NT2/D1 (cell line): ENCODE measurements around the gene LAMC1.

Experiments used
- DNase-seq: peaks from one replicate; pipeline ENCODE4 v3.0.0-alpha.2; 2011; ENCODE audit warnings: low read depth, low spot score
- H3K27me3 ChIP-seq: 2 replicates; pipeline ENCODE4 v1.6.0; 2011; ENCODE audit warnings: mild to moderate bottlenecking; ENCODE audit not compliant: insufficient read length, insufficient read depth
- H3K36me3 ChIP-seq: 2 replicates; pipeline ENCODE4 v1.6.1; 2011; ENCODE audit warnings: mild to moderate bottlenecking, low read length, mixed read lengths; ENCODE audit not compliant: insufficient read depth, insufficient read length
- H3K4me1 ChIP-seq: 2 replicates; pipeline ENCODE4 v1.5.1; 2011; ENCODE audit not compliant: insufficient read depth, insufficient read length
- H3K4me3 ChIP-seq: 2 replicates; pipeline ENCODE4 v1.5.1; 2011; ENCODE audit warnings: low read depth; ENCODE audit not compliant: insufficient read length
- H3K9ac ChIP-seq: 2 replicates; pipeline ENCODE4 v1.6.0; 2011; ENCODE audit warnings: low read depth; ENCODE audit not compliant: insufficient read length
- H3K9me3 ChIP-seq: 2 replicates; pipeline ENCODE4 v1.5.1; 2011; ENCODE audit warnings: mild to moderate bottlenecking, low read length; ENCODE audit not compliant: insufficient read depth
- SUZ12 ChIP-seq: IDR thresholded peaks from 2 replicates; pipeline ENCODE4 v1.6.1; 2011; ENCODE audit not compliant: insufficient read length, insufficient read depth; ENCODE audit errors: extremely low read depth
- YY1 ChIP-seq: IDR thresholded peaks from 2 replicates; pipeline ENCODE4 v1.6.1; 2011; ENCODE audit not compliant: insufficient read length, insufficient read depth
- ZNF274 ChIP-seq: IDR thresholded peaks from 2 replicates; pipeline ENCODE4 v1.6.1; 2011; ENCODE audit warnings: mild to moderate bottlenecking, low read depth, low read length

The LAMC1 gene

DNA sequence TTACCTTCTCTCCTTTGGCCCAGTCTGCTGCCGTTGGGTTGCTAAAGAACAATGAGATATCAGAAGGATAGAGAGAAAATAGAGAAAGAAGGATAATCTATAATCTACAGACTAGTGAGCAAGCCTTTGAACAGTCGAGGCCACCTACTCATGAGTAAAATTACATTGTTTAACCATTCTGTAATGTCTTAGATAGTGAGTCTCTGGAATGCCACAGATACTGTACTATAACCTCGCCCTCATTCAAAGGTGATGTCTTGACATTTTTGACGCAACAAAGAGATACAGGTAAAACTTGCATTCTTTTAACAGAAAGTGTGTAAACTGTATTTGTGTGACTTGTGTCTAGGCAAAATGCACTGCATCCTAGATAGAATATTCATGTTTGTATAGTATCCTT, 77.9 kb downstream of the LAMC1 start:
- no peaks in the 10 kb centered on the region for H3K9me3 ChIP-seq
- no peak for DNase-seq
- H3K9ac ChIP-seq = no peak overlapping the region
- H3K36me3 ChIP-seq = peaks cover 45% of the 10 kb centered on the region
- no peak overlapping the region for H3K4me3 ChIP-seq
- H3K27me3 ChIP-seq = no peaks in the 10 kb centered on the region
- H3K4me1 ChIP-seq = no peaks in the 10 kb centered on the region
- TF ChIP-seq SUZ12 (no peak), YY1 (no peak), ZNF274 (no peak)

GRCh38 chr1:183101841-183102276, 78.6 kb downstream of the LAMC1 start:
- Histone ChIP-seq H3K9me3 (no peaks in the 10 kb centered on the region), H3K4me3 (no peak overlapping the region), H3K27me3 (no peaks in the 10 kb centered on the region), H3K36me3 (peaks cover 52% of the 10 kb centered on the region), H3K9ac (no peak overlapping the region), H3K4me1 (no peaks in the 10 kb centered on the region)
- DNase-seq = no peak
- TF ChIP-seq ZNF274 (no peak), YY1 (no peak), SUZ12 (no peak)

DNA sequence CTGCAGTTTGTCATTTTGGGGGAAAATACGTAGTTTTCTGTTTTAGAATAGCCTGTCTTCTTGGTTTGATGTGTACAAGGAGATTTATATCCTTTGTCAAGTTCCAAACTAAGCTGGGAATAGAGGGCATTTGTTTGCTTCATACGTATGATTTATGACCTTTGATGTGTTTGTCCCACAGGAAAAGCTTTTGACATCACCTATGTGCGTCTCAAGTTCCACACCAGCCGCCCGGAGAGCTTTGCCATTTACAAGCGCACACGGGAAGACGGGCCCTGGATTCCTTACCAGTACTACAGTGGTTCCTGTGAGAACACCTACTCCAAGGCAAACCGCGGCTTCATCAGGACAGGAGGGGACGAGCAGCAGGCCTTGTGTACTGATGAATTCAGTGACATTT, 79.9 kb downstream of the LAMC1 start:
- no peaks in the 10 kb centered on the region for H3K9me3 ChIP-seq
- H3K4me1 ChIP-seq = no peaks in the 10 kb centered on the region
- no peak overlapping the region for H3K9ac ChIP-seq
- TF ChIP-seq SUZ12 (no peak), ZNF274 (no peak), YY1 (no peak)
- no peak overlapping the region for H3K4me3 ChIP-seq
- peaks cover 60% of the 10 kb centered on the region for H3K36me3 ChIP-seq
- no peaks in the 10 kb centered on the region for H3K27me3 ChIP-seq
- no peak for DNase-seq

DNA sequence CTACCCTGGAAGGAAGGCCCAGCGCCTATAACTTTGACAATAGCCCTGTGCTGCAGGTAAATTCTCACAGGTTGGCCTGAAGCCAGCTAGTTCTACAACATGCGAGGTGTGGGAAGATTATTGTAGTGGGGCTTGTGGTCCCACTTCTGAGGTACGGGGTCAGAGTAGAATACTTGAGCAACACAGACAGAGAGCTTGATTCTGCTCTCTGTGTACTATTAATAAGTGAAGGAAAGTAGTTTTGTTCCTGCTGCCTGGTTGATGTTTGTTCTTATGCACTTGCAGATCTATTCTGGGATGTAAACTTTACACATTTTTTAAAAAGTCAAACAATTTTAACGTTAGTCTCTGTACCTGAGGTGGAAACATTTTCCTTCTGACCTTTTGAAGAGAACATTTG, 80.4 kb downstream of the LAMC1 start:
- H3K4me3 ChIP-seq = no peak overlapping the region
- H3K36me3 ChIP-seq = peaks cover 64% of the 10 kb centered on the region
- no peaks in the 10 kb centered on the region for H3K27me3 ChIP-seq
- no peak overlapping the region for H3K9ac ChIP-seq
- H3K4me1 ChIP-seq = no peaks in the 10 kb centered on the region
- no peak for DNase-seq
- TF ChIP-seq SUZ12 = no peak
- no peaks in the 10 kb centered on the region for H3K9me3 ChIP-seq

- Histone ChIP-seq H3K4me3 (no peak overlapping the region), H3K9ac (no peak overlapping the region), H3K36me3 (peaks cover 68% of the 10 kb centered on the region), H3K4me1 (no peaks in the 10 kb centered on the region), H3K27me3 (no peaks in the 10 kb centered on the region), H3K9me3 (no peaks in the 10 kb centered on the region)
- DNase-seq = no peak
- no peak for TF ChIP-seq YY1
- no peak for TF ChIP-seq ZNF274
- no peak for TF ChIP-seq SUZ12
These were observed 82.2 kb downstream of the LAMC1 start for GRCh38 chr1:183105449-183105848.

GRCh38 chr1:183106166-183106565, 82.9 kb downstream of the LAMC1 start:
- Histone ChIP-seq H3K9ac (no peak overlapping the region), H3K9me3 (no peaks in the 10 kb centered on the region), H3K4me3 (no peak overlapping the region), H3K36me3 (peaks cover 72% of the 10 kb centered on the region), H3K4me1 (no peaks in the 10 kb centered on the region), H3K27me3 (no peaks in the 10 kb centered on the region)
- DNase-seq = no peak
- TF ChIP-seq ZNF274 (no peak), YY1 (no peak), SUZ12 (no peak)

GRCh38 chr1:183106746-183107145, 83.5 kb downstream of the LAMC1 start:
- Histone ChIP-seq H3K4me1 (no peaks in the 10 kb centered on the region), H3K36me3 (peaks cover 75% of the 10 kb centered on the region), H3K9me3 (no peaks in the 10 kb centered on the region), H3K9ac (no peak overlapping the region), H3K4me3 (no peak overlapping the region), H3K27me3 (no peaks in the 10 kb centered on the region)
- TF ChIP-seq ZNF274 (no peak), SUZ12 (no peak), YY1 (no peak)
- DNase-seq = no peak

DNA sequence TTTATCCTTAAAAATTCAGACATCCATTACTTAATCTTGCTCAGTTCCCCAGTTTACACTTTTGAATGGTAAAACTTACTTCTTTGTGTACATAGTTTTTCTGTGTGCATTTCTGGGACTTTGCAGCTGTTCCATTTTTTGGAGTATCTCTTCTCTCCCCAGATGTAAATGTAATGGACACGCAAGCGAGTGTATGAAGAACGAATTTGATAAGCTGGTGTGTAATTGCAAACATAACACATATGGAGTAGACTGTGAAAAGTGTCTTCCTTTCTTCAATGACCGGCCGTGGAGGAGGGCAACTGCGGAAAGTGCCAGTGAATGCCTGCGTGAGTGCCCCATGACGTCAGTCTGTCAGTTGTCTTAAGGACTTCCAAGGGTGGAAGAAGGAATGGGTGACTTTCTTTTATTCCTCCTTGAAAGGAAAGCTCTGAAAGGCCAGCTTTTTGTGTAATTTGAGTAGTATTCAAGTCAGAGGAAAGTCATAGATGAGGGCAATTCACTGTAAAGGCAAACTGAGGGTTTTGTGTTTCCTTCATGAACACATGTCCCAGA, 87.2 kb downstream of the LAMC1 start:
- H3K4me1 ChIP-seq = no peaks in the 10 kb centered on the region
- no peaks in the 10 kb centered on the region for H3K27me3 ChIP-seq
- TF ChIP-seq ZNF274 = no peak
- TF ChIP-seq SUZ12 = no peak
- no peak for TF ChIP-seq YY1
- H3K9ac ChIP-seq = no peak overlapping the region
- H3K4me3 ChIP-seq = no peak overlapping the region
- peaks cover 80% of the 10 kb centered on the region for H3K36me3 ChIP-seq
- no peaks in the 10 kb centered on the region for H3K9me3 ChIP-seq
- DNase-seq = no peak
